Suppressor macrophage treated with lipopolysaccharide for 1 hour (primary cell): ENCODE results near the gene CABCOCO1.
"Not testable (repeated sequence)": the region's sequence is repeated elsewhere in the genome, so short reads cannot be mapped to it uniquely, and the experiment has no call there.

Source experiments
- DNase-seq, 3 donors: peaks; one replicate each; pipeline ENCODE4 v3.0.0-alpha.2; 2020 to 2022

Gene CABCOCO1

DNA sequence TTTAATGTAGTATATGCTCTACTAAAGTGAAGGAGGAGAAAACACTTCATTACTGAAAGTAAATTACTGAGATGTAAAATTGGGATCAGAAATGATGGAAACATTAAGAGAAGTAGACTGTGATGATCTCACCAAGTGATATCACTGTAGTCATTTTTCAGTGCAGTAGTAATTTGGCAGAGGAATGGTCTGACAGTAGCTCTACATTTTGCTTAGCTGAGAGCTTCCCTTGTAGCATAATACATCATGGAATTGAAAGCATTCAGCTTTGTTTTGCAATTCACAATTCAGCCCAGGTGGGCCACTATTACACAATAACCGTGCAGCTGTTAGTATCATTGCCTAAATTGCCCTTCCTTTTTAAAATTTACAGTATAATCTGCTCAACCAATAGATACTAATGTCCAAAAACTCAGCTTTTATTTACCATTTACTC, 19.4 kb upstream of the CABCOCO1 start:
- DNase-seq, result no peak

DNA sequence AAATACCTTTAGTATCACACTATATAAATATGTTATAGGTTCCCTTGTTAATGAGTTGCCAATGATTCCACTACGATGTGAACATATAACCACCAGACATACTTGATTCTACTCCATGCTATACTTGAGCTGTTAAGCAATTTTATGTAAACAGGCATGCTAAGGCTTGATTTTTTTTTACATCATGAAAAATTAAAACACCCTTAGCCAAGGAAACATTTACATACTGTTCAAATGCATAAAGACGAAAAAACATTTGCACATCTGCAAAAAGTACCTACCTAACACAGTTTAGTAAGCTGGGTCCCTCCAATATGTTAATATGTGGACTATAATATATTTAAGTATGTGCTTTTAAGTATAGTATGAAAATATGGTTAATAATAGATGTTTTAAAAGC, 9.0 kb upstream of the CABCOCO1 start:
- no peak for DNase-seq

DNA sequence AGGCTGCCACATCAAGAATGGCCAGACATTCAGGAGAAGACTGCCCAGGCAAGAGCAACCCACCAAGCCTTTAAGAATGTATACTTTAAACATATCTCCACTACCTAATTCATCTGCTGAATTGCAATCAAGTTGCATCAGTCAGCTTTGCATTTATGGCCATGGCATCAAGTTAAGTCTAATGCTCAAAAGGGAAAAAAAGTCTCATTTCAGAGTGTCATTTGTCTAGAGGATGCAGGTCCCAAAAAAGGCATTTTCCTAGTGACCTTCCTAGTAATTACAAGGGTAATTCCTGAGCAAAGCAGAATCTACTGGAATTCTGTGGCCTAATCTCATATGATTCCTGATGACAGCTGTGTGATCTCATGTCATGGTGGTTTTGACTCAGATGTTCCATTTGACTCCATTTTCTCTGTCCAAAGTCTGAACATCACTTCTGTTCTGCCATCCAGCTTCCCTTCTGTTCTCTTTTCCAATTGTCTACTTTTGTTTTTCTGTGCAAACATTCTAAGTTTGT, 7.3 kb upstream of the CABCOCO1 start:
- DNase-seq, result no peak

DNA sequence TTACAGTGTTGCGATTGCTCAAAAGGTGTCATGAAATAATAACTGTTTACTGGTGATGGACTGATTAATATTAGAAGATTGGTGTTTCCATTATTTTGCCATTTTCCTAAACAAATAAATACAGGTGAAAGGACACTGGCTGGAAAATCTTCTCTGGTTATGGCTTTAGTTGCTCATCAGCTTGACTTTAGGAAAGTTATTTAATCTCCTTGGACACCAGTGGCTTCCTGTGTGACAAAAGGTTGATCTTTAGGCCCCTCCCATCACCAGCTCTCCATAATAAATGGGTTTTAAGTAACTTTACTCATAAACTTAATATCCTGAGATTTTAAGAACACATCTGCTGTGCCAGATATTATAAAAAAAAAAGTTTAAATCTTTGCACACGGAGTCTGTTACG, 737 bp downstream of the CABCOCO1 start:
- no peak for DNase-seq

DNA sequence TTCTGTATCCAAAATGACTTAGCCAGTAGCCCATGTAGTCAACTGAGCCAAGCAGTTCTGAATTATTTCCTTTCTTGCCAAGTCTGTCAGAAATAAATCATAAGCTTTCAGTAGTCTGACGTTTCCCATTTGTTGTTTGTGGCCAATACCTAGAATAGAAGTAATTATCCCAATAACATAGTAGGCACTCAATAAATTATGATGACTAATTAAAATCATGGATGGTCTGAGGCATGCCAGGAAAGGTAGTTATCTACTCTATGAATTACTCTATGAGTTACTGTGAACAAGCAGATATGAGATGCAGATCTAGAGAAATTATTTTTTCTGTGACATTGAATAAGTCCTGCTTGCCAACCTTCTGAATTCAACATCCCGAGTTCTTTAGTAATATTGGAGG, 2.3 kb downstream of the CABCOCO1 start:
- no peak for DNase-seq

DNA sequence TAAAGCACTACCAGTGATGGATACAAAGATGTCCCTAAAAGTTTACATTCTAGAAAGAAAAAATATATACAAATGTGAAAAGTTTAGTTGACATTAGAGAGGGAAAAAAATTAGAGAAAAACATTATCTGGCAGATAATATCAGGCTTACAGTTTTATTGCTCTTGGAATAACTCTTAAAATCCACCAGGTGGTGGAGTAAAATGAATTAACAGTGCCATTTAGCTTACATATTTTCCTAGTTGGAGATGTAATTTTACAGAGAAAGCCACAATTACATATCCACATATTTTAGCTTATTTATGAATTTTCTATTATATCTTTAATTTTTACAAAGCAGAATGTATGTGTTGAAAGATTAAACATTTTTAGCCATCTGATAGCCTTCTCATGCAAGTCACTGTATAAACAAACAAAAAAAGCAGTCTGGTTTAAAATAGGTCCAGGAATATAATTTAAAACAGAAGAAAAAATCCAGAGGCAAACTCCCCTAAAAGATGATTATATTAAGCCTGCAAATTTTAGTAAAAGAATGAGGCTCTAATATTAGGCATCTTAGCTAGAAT, 6.5 kb downstream of the CABCOCO1 start:
- no peak for DNase-seq

DNA sequence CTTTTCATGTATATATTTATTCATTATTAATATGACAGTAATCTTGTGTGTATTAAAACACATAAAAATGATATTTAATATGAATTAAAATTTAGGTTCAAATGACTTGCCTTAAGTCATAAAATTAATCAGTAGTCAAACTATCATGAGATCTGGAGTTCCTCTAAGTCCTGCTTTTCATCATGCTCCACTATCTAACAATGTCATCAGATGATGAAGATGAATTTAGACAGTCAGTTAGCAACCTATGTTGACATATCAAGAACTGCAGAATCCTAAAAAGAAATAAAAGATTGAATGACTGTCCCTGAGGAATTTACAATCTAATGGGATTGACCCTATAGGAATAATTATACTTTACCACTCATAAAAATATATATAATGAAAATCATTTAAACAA, 7.1 kb downstream of the CABCOCO1 start:
- DNase-seq, result no peak

DNA sequence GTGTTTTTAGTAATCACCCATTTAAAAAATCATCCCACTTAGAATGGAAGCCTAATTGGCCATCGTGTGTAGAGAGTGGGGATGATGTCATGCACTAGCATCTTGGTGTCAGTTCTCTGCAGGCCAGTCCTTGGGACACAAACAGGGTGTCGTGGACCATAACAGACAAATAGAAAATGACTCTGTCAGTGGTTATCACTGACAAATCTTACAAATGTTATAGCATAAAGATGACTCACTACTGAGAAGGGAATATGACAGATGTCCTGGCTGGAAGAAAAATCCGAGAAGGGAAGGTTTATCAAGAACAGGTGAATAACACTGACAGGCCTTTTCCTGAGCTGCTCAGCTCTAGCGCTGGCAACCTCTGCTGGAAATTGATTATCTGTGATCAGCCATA, 10.6 kb downstream of the CABCOCO1 start:
- no peak for DNase-seq

DNA sequence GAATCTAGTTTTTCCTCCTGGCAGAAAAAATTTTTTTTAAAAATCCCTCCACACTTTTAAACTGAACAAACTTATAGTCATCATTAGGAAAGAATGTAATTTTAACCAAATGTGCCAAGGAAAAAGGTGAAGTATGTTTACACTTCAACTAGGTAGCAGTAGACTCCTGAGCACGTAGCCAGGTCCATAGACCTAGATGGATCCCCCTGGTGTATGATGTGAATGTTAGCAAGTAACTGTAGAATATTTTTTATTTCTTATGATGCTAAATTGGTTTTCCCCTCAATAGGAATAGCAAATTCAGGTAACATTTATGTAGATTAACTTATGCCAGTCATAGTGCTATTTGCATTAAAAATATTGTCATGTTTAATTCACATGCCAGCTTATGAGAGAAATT, 19.6 kb downstream of the CABCOCO1 start:
- no peak for DNase-seq

DNA sequence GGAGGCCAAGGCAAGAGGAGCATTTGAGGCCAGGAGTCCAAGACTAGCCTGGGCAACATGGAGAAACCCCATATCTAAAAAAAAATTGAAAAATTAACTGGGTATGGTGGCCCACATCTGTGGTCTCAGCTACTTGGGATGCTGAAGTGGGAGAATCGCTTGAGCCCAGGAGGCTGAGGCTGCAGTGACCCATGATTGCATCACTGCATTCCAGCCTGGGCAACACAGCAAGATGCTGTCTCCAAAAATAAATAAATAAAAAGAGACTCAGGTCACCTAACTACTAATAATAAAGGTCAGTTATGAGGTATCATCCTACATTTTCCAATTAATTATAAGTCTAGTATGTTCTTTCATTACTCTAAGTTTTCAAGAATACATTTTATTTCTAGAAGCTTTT, 20.6 kb downstream of the CABCOCO1 start:
- DNase-seq, result no peak

DNA sequence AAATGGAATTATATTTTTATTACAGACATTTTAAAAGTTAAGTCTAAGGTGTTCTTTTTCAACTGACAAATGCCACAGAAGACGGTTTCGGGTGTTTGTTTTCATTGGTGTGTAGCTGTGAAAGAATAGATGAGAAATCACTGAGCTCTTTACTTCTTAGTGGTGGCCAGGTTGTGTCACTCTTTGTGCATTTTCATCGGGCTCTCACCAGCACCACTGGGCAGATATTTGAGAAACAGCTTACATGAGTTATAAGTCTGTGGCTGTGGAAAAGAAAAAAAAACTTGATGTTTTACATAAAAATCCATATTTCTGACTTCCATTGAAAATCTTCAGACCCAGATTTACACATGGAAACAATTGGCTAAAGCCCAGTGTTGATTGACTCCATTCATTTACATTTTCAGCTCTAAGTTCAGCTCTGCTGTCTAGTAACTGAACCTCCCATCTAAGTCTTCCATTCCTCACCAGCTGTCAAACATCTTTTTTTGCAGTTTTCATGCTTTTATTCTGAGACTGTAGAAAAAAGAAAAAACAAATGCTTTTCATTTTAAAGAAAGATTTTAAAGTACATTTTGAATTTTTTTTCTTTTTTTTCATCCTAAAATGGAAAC, 22.3 kb downstream of the CABCOCO1 start:
- no peak for DNase-seq

DNA sequence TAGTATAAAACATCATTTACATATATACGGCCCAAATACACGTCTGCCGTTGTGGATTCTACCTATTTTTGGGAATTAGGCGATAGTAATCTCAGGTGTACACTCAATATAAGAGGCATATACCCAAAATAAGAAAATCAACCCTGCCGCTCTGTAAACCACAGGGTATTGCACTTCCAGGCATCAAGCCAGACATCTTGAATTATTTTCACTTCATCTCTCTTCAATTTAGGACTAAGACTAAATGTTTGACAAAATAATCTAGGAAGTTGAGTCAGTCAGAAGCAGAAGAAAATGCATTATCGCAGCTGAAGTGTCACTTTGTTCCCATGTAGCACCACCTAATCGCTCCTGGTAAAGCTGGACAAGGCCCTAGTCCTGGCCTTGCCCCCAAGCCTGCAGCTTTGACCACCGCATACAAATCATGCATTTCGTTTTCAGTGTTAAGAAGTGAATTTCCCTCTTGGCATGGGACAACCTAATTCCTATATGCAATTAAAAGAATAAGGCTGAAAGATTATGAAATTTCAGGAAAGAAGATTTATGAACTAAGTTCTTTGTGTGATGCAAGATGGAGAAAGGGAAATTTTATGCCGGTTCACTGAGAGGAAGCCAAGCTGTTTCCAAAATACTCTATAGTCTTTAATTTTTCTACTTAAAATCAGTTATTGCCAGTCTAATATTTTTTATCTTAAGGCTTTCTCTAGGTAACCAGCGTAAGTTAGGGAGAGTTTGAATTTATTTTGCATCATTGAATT, 26.0 kb downstream of the CABCOCO1 start:
- DNase-seq, result peak in 1 of 3 donors; percentile 14

DNA sequence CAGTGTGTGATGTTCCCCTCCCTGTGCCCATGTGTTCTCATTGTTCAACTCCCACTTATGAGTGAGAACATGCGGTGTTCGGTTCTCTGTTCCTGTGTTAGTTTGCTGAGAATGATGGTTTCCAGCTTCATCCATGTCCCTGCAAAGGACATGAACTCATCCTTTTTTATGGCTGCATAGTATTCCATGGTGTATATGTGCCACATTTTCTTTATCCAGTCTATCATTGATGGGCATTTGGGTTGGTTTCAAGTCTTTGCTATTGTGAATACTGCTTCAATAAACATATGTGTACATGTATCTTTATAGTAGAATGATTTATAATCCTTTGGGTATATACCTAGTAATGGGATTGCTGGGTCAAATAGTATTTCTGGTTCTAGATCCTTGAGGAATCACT, 28.9 kb downstream of the CABCOCO1 start:
- DNase-seq, result not testable (repeated sequence)

DNA sequence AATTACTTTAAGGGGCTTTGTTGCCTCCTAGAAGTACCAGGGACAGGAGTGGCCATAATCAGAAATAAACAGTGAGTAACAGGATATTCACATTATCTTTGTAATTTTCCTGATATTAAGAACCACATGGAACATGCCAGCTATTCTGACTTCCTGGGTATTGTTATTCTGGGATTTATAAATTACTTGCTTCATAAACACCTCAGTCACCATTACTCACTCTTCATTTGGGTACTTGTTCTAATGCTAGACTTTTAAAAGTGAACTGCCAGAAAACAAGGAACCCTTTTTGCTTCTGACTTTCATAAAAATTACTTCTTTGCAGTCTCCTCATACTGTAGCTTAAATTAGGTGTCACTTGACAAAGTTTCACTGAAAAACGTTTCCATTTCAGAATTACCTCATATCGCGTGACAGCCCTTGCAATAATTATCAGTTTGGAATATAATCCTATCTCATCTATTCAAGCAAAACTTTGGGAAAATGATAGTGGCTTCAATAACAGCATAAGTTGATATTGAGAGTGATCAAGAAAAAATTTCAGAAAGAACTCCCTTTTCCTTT, 29.8 kb downstream of the CABCOCO1 start:
- DNase-seq, result no peak

DNA sequence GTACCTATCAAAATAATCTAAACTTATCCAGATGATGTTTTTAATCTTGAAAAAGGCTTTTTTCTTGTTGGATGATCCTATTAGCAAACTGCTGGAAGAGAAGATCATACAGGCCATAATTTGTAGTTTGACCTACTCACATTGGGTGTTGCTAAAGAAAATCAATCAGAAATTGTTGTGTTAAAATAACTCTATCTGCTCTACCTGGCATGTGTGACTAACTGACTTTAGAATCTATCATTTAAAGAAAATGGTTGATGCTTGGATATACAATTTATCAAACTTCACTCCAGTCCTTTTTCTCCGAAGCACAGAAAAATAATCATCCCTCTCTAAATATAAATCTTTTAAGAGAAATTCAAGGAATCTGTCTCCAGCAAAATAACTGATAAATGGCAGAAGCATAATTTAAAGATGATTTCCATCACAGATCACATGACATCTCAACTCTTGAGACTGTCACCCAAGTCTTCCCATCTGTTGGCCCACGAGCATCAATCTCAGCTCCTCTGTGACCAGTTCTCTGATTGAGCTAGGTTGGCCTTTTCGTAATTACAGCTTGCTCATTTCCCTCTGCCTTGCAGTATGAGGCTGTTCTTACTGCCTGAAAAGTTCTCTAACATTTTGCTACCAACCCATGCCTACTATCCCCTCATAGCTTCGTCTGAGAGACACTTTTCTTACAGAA, 36.4 kb downstream of the CABCOCO1 start:
- no peak for DNase-seq

DNA sequence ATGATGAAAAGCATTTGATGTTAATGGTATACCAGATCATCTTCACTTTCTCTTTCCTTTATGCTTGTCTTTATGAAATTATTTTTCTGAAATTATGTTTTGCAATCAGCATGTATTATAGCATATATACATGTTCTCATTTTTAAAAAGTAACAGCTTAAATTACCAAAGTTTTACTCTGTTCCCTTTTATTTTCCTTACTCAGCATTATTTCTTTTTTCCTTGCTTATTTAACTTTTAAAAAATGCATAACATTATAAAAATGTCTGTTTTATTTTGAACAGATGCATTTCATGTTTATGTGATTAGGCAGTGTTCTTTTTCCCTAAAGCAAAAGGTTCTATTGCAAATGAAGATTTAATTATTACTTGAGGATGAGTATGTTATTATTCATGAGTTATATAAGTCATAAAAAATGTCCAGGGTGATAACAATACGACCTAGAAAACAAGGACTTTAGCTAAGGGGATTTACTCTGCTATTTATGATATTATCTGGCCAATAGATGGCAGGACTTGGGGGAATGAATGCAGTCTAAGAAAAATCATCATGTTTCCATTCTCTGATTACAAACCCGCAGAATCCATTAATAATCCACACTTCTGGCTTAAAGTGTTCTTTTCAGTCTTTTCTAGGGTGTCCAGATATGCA, 38.5 kb downstream of the CABCOCO1 start:
- no peak for DNase-seq

DNA sequence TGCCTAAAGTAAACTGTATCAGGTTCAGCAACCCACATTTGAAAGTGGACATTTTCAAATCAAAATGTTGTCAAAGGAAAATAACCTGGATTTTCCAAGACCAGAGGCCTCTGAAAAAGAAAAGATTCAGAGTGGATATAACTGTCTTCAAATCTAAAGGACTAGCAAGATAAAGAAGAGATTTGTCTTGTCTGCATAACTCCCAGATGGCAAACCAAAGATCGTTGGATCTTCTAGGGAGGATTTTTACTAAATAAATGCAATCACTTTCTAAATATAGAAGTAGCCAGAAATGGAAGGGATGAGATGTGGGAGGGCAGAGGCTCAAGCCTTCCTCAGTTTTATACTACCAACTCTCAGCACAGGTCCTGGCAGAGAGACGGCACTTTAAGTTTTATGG, 39.0 kb downstream of the CABCOCO1 start:
- DNase-seq, result no peak

DNA sequence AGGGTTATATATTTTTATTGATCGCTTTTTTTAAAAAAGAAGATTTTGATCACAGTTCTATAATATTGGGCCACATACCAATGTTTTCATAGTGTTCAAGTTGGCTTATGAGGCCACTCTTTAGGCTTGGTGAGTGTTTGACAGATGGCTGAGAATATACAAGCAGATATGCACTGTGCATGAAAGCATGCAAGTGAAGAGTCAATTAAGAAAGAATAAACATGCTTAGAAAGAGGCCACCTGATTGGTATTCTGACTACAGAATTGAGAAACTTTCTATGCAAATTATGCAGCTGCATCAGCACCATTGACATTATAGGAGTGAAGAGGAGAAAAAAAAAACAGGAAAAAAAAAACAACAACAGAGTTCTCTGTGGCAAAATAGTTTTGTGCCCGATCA, 39.9 kb downstream of the CABCOCO1 start:
- no peak for DNase-seq

DNA sequence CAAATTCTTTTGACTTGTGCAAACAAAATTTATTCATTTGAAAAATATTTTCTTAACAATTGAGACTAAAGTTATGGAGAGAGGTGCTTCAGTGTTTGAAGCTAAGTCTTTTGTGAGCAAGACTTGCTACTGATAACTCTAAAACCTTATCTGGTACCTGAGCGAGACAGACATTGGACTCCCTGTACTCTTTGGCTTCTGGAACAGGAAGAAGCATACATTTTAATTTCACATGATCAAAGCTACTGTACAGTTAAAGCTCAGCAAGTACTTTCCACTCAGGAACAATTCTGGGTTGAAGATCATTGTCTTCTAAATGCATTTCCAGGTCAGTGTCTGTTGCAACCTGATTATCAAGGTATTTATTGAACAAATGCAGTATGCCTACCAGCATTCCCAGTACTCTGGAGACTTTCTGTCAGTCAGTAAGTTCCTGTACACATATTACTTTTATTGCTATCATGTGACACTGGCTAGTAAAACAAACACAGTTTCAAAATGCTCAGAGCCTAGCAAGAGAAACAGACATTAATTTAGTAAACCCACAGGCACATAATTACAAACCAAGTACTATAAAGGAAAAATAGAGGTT, 42.4 kb downstream of the CABCOCO1 start:
- no peak for DNase-seq

DNA sequence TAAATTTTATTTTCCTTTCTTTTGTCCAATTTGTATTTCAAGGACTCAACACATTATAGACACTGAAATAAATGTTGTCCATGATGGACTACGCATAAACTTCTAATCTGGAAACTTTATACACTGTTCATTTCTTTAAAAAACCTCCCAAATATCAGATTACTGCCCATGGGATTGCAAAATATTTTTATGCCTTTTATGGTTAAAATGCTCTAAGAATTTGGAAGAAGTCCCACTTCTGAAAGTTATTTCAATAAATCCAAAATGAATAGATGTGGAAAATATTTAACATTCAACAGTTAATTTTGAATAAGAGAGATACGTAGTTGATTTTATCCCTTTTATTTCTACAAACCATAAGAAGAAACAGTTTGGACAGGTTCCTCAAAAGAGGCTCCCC, 46.1 kb downstream of the CABCOCO1 start:
- no peak for DNase-seq

DNA sequence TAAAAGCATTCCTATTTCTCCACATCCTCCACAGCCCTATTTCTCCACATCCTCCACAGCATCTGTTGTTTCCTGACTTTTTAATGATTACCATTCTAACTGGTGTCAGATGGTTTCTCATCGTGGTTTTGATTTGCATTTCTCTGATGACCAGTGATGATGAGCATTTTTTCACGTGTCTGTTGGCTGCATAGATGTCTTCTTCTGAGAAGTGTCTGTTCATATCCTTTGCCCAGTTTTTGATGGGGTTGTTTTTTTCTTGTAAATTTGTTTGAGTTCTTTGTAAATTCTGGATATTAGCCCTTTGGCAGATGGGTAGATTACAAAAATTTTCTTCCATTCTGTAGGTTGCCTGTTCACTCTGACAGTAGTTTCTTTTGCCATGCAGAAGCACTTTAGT, 49.4 kb downstream of the CABCOCO1 start:
- not testable (repeated sequence) for DNase-seq

DNA sequence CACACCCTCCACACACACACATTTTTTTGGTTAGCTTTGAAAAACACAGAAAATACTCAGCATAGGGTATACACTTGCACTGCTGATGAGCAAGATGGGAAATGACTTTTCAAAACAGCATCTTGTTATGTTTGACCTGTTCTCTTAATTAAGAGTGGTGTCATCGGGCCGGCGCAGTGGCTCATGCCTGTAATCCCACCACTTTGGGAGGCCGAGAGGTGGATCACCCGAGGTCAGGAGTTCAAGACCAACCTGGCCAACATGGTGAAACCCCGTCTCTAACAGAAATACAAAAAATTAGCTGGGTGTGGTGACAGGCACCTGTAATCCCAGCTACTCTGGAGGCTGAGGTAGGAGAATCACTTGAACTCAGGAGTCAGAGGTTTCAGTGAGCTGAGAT, 56.7 kb downstream of the CABCOCO1 start:
- not testable (repeated sequence) for DNase-seq
